GM21528 (cell line): ENCODE results near the gene RAB8A.
A peak's percentile ranks its signal among the peaks of the same experiment; 100 is the strongest.

Experiments used
- ATAC-seq: cut with Tn5 transposase; IDR thresholded peaks from one replicate; pipeline ENCODE4 v1.9.1; 2021; ENCODE audit warnings: mild to moderate bottlenecking, moderate library complexity; ENCODE audit not compliant: unreplicated experiment, low FRiP score

RAB8A gene

DNA sequence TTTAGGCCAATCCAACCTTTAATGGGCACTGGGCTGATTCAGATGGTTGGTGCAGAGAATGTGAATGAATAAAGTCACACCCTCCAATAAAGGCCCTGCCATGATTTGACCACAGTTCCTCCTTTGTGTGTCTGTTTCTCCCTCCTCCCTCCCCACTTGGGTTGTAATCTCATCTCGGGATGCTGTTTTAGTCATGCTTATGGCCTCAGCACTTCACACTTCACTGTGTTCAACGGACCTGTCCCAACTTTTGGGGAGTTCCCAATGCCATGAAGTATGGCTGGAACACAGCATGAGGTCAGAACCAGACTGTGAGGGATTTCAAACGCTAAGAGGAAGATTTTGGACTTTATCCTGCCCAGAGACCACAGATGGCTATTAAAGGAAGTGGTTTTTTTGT, 5.6 kb upstream of the RAB8A start:
- no peak for ATAC-seq

DNA sequence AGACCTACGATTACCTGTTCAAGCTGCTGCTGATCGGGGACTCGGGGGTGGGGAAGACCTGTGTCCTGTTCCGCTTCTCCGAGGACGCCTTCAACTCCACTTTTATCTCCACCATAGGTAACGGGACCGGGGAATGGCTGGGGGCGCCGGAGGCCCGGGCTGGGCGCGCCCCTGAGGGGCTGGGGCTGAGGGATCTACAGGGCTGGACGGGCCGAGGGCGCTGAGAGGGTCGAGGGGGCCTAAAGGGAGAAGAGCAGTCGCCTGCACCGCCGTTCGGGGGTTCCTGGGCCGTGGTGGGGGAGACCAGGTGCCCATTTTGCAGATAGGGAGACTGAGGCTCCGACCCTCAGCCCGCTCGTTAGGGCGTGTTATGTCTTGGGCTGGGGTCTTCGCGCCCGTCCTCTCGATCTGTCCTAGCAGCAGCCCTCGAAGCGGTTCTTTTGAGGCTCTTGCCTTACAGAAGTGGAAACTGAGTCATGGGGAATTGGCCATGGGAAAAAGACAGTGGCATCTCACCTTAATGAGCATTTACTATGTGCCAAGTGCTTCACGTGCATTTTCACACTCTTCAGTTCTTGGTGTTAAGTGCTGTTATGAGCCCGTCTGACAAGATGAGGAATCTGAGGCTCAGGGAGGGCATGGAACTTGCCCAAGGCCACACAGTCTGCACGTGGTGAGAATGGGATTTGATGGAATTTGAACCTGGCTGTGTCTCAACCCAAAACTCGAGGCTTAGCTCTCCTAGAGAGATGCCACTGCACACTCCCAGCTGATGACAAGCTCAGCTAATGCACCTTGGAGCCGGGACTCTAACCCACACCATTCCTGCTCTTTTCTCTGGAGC, 442 bp downstream of the RAB8A start:
- no peak for ATAC-seq

DNA sequence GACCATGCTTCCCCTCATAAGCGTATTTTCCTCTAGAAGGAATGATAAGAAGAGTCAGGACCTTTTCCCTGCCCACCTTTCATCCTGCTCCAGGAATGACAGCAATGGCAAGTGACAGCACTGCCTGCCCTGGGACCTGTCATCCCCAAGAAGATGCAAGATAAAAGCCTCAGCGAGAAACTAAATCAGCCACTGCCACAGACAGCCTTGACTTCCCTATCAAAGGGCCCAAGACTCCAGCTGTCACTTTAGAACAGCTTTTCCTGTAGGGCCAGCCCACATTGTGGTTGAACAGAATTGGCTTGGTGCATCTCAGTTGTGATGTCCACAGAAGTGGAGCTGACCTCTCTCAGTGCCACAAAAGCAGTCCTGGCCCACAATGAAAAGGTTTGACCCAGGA, 1.1 kb downstream of the RAB8A start:
- ATAC-seq, result no peak

DNA sequence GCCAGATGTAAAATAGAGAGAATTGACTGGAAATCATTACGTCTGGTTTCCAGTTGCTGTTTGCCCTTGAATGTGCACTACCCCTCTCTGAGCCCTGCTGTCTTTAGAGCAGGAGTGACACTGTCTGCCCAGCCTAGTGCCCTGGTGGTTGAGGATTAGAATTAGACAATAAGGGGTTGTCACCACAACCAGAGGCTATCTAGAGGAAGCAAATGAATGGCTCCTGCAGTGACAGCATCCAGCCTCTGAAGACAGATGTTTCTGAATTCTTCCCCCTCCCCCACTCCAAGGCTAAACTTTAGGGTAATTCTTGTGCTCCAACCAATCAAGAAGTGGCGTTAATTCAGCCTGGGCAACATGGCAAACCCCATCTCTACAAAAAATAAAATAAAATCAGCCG, 2.0 kb downstream of the RAB8A start:
- no peak for ATAC-seq

DNA sequence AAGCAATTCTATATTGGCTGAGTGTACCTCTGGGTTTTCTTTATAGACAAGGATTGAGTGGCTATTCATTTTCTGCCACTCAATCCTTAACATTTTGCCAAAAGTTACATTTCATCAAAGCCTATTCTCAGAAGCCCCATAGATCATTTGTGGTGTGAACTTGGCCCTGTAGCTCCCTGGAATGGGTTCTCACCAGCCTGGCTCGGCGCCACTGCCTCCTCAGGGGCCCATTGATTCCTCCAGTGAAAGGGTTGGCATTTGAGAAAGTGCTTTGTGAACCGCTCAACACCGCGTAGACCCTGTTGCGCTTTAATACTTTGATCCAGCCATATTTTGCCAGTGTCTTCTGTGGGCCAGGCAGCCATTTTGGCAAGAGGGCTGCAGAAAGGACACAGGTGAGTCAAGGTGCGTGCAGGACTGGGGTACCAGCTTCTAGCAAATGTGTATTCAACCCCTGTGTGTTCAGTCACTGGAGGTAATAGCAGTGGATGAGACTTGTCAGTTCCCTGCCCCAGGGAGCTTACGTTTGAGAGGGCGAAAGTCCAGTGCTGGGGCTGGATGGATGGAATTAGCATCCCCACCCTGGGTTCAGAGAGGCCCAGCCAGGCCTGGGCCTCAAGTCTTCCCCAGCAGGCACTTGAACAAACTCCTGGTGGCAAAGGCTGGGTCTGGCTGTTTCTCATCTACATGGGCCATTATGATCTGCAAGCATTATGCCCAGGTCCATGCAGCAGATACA, 3.8 kb downstream of the RAB8A start:
- no peak for ATAC-seq

DNA sequence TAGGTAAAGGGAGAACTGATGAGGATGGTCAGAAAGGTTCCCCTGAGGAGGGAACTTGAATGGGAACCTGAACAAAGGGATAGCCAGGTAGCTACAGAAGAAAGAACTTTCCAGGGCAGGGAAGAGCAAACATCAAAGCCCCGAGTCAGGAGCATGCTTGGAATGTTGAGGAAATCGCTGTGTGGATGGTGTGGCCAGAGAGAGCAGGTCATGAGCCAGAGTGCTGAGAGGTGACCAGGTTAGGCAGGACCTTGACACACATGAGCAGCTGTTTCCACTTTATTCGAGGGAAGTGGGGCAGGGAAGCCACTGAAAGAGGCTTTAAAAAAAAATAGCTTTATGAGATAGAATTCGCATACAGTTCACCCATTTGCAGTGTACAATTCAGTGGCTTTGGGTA, 4.4 kb downstream of the RAB8A start:
- ATAC-seq, result no peak

DNA sequence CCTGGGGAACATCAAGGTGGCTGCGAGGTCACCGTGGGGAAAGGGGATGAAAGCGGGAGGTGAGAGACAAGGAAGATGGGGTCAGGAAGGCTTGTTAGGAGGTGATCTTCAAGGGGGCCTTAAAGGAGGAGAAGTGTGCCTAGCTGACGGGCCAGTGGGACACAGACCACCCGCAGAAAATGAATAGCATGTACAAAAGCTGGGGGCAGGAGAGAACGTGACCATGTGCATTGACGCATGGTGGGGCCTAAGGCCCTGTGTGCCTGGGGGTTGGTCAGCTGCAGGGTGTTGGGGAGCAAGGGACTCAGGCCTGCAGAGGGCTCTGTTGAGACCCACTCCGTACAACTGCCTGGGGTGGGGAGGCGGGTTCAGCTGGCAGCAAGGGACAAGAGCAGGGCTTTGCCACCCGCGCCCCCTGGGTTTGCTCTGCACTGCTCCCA, 5.9 kb downstream of the RAB8A start:
- ATAC-seq, result no peak

DNA sequence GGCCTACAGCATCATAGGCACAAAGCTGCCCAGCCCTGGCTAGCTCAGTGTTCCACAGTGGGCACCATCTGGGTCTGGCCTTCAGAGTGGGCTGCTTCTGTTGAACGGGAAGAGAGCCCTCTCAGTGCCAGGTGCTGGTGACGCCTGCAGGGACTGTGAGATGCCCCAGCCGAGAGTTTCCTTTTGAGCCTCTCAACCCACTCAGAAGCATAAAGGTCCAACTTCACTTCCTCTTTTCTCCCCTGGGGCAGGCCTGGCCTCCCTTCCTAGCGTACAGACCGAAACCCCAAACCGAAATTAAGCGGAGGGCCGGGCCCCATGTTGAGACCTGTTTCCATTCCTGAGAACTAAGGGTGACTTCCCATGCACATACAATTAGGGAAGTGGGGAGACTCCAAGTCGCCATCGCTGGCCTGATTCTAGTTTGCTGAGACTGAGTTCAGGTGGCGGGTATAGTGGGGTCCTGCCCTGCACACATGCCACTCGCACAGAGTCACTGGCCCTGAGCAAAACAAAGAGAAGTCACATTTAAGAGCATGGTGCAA, 6.9 kb downstream of the RAB8A start:
- ATAC-seq, result peak; percentile 72

DNA sequence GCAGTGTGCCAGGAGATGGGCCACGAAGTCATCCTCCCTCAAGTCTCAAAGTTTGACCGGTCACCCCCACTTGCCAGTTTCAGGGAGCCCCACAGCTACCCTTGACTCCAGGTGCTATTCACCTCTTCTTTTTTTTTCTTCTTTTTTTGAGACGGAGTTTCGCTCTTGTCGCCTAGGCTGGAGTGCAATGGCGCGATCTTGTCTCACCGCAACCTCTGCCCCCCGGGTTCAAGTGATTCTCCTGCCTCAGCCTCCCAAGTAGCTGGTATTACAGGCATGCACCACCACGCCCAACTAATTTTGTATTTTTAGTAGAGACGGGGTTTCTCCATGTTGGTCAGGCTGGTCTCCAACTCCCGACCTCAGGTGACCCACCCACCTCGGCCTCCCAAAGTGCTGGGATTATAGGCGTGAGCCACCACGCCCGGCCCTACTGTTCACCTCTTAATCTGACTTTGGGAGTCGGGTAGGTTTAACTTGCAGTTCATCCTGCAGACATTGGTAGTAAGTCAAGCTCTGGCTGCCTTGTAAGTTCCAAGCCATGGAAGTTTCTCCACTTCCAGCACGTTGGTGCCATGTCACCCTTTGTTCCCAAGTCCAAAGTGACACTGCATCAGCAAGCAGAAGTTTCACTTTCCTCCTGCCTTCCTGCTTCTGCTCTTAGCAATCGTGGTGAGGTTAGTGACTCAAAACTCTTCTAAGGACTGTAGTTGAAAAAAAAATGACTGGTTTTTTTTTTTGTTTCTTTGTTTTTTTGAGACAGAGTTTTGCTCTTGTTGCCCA, 7.6 kb downstream of the RAB8A start:
- peak; percentile 10 for ATAC-seq

DNA sequence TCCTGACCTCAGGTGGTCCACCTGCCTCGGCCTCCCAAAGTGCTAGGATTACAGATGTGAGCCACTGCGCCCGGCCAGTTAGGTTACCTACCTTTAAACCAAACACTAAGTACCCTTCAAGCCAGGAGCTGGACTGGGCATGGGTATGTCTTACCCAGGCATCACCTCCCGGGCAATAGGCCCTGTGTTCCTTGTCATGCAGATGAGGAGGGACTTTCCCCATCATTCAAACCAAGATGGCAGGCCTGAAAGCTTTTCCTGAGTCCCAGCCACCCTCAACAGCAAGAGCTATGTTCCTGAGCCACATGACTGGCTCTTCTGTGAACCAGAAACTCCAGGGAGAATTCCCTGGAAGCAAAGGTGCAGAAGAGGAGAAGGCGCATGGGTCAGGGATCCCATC, 9.5 kb downstream of the RAB8A start:
- ATAC-seq, result no peak

DNA sequence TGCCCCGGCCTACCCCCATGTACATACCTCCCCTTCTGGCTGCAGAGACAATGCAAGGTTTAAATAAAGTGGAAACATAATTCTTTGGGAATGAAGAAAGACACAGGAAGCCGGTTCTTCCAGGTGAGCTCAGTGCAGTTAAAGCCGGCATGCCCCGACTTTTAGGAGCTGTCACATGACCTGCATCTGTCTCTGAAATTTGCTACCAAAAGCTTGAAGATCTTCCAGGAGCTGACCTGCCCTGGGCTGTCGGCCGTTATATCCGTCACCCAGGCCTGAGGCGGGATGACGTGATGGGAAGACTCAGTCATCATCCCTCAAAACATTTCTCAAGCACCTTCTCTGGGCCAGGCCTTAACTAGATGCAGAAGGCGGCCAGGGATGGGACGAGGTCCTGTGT, 10.3 kb downstream of the RAB8A start:
- ATAC-seq, result no peak

DNA sequence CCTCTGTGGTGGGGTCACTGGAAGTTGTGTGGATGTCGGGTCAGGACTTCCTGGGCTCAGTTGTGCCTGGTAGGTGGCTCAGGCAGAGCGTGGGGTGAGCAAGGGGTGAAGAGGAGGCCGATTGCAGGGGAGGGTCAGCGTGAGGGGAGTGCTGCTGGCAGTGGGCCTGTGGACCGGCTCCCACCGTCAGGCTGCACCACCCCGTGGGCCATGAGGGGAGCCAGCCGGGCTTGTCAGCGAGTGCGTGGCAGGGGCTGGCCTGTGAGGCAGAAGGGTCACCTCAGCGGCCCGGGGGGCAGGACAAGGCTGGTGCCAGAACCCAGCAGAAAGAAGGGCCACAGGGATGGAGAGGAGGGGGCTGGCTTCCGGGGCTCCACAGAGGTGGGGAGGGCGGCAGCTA, 13.3 kb downstream of the RAB8A start:
- ATAC-seq, result no peak

DNA sequence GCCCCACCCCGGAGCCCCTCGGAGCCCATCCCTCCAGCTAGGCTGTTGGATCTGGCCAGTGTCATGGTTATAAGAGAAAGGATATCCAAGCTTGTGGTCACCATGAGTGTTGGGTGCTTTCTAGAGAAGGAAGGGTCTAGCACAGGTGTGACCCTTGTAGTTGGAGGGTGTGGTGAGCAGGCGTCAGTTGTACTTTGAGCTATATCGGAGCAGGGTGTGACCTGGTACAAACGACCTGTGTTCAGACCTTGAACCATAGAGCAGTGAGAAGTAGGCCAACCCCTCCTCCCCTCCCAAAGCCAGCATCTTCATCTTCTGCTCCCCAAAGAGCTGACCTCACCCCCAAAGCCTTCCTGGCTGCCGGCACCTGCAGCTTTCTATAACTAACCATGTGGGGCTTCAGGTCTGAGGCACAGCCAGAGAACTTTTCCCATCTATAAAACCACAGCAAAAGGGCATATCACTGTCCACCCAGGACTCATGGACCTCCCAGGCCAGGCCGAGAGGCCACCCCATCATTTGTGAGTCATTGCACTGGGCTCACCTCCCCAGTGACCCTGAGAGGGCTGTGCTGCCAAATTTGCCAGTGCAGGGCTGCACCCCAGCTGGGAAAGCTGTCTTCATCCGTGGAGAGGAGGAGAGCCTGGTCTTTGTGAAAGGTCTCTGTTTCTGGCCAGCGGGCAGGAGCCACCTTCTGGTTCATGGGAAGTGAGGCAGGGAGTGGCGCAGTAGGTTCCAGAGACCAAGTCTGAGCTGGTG, 14.2 kb downstream of the RAB8A start:
- no peak for ATAC-seq

DNA sequence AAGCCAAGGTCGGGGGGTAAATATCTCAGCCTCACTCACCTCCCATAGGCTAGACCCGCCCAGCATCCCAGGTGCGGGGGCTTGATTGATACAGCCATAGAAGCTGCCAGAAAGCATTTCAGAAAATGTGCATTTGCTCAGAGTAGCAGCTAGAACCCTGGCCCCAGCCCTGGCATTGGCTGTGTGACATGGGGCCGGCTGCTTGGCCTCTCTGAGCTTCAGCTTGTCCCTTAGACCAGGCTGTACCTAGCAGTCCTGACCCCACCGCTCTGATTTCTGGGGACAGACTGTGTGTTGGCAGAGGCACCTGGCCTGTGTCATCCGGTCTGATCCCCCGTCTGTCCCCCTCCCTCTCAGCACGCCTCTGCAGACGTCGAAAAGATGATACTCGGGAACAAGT, 15.4 kb downstream of the RAB8A start:
- no peak for ATAC-seq

DNA sequence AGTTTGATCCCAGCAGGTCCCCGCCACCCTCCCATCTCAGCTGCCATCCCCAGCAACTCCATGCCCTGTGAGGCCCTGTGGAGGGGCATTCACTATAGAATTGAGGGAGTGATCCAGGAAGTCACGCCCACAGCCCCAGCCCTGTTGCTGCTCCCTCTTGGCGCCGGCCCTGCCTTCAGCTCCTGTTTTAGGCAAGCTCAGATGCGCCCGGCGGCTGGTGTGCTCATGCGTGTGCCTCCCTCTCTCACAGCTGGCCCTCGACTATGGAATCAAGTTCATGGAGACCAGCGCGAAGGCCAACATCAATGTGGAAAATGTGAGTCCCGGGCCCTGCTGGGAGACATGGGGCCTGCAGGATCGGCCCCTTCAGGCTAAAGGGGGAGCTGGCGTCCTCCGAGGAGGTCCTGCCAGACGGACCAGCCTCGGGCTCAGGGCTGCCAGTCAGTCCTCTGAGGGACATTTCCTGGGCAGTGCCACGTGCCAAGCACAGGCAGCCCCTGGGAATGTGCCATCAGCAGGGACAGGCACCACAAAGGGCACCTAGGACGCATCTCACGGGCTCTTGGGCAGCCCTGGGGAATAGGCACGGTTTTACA, 16.2 kb downstream of the RAB8A start:
- ATAC-seq, result no peak

DNA sequence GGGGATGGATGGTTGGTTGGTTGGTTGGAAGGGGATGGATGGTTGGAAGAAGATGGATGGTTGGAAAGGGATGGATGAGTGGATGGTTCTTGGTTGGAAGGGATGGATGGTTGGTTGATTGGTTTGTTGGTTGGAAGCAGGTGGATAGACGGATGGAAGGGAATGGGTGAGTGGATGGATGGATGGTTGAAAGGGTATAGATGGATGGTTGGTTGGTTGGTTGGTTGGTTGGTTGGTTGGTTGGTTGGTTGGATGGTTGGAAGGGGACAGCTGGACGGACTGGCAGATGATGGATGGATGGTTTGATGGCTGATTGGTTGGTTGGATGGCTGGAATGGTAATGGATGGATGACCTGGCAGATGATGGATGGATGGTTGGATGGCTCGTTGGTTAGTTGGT, 20.0 kb downstream of the RAB8A start:
- no peak for ATAC-seq

DNA sequence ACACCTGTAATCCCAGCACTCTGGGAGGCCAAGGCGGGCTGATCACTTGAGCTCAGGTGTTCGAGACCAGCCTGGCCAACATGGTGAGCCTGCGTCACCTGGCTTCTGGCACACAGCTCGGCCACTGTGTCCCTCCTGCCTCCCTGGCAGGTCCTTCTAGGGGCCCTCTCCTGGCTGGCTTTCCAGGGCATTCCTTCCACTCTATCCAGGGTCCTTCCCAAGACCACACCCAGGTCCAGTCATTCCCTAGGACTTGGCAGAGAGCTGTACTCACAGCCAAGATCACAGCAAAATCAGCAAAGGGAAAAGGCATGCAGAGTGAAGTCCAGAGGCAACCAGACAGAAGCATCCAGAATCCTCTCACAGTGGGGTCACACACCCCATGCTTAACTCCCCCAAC, 22.1 kb downstream of the RAB8A start:
- ATAC-seq, result no peak

DNA sequence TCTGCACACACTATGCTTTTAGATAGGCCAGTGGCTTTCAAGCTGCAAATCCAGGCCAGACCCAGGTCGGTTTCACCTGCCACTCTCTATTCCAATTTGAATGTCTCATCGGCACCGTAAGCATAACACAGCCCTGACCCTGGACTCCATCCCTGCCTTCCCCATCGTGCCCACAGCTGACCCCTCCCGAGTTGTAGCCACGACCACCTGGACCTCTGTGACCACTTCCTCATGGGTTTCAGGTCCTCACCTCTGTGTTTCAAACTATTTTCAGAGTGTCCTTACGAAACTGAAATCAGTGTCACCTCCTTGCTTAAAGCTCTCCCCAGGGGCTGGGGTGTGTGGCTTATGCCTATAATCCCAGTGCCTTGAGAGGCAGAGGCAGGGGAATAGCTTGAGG, 22.8 kb downstream of the RAB8A start:
- no peak for ATAC-seq

DNA sequence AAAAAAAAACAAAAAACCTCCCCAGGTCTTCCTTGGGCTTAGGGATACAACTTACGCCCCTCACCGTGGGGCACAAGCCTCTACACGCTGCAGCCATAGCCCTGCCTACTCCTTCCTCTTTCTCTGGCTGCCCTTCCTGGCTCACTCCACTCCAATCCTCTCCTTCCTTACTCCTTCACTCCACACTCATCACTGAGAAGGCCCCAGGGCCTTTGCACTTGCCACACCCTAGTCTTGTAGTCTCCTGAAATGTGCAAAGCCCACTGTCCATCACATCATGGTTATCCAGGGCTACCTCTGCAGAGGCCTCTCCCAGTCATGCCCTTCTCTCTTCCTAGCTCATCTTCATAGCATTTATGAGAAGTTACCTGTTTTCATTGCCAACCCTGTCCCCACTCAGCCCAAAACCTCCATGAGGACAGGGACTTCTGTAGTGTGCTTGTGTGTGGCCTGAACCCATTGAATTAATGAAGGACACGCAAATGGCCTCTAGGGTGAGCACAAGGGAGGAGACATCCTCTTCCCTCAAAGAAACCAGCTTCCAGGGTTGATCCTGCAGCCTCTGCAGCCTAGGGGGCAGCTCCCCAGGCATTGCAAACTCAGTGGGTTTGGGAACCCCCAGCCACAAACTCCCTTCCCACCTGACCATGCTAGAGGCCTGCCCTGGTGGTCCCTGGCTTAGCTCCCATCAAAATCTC, 23.9 kb downstream of the RAB8A start:
- no peak for ATAC-seq
